Spleen (tissue), 11 donors: ENCODE data around the gene DCAF6. TPM values are rescaled to one million over a fixed set of nuclear protein-coding genes. Genes with fewer than 3 reads are reported as not detected.

Experiments used
- DNase-seq: peaks from one replicate; pipeline ENCODE4 v3.0.0-alpha.2; 2020
- H3K27ac ChIP-seq, 8 donors: fragments of 200-600 bp; sonication (generic) in 7 of 8; 1 replicate in 4 of 8; 2 replicates in 4 of 8; pipeline versions ENCODE4 v1.5.0 to v1.8.0; 2016 to 2021; ENCODE audit warnings: inconsistent platforms in 4 of 8, mild to moderate bottlenecking in 4 of 8, moderate library complexity in 1 of 8
- H3K27me3 ChIP-seq, 7 donors: fragments of 200-600 bp; sonication (generic) in 6 of 7; replicated peaks in 1 of 7; 1 replicate in 4 of 7; 2 replicates in 3 of 7; pipeline versions ENCODE4 v1.5.0 to v1.8.0; 2016 to 2021; ENCODE audit warnings: inconsistent platforms in 3 of 7, mild to moderate bottlenecking in 1 of 7
- H3K36me3 ChIP-seq, 6 donors: fragments of 200-600 bp; sonication (generic) in 5 of 6; 1 replicate in 4 of 6; 2 replicates in 2 of 6; pipeline versions ENCODE4 v1.5.0 to v1.8.0; 2016 to 2021; ENCODE audit warnings: inconsistent platforms in 2 of 6
- H3K4me1 ChIP-seq, 6 donors: fragments of 200-600 bp; sonication (generic) in 5 of 6; 1 replicate in 3 of 6; 2 replicates in 3 of 6; pipeline versions ENCODE4 v1.5.0 to v1.8.0; 2016 to 2021; ENCODE audit warnings: inconsistent platforms in 3 of 6
- H3K4me3 ChIP-seq, 8 donors: fragments of 200-600 bp; sonication (generic) in 7 of 8; 1 replicate in 4 of 8; 2 replicates in 4 of 8; pipeline versions ENCODE4 v1.5.0 to v1.8.0; 2016 to 2021; ENCODE audit warnings: inconsistent platforms in 4 of 8, mild to moderate bottlenecking in 4 of 8, moderate library complexity in 2 of 8
- H3K9me3 ChIP-seq, 8 donors: fragments of 200-600 bp; sonication (generic) in 7 of 8; 1 replicate in 4 of 8; 2 replicates in 4 of 8; pipeline versions ENCODE4 v1.5.0 to v1.8.0; 2016 to 2021; ENCODE audit warnings: inconsistent platforms in 4 of 8
- CTCF ChIP-seq, 11 experiments: fragments of 200-600 bp in 7 of 11; fragments of 450-650 bp in 4 of 11; sonication (generic) in 4 of 11; IDR thresholded peaks in 8 of 11; conservative IDR thresholded peaks in 3 of 11; 1 replicate in 7 of 11; 2 replicates in 4 of 11; pipeline versions ENCODE4 v1.4.0 to v1.8.0; 2016 to 2021; ENCODE audit warnings: antibody characterized with exemption in 11 of 11, inconsistent platforms in 4 of 11, mild to moderate bottlenecking in 1 of 11
- POLR2A ChIP-seq, 3 donors: fragments of 450-650 bp; IDR thresholded peaks; one replicate each; pipeline ENCODE4 v1.5.1; 2017; ENCODE audit warnings: antibody characterized with exemption in 3 of 3, mild to moderate bottlenecking in 1 of 3
- POLR2AphosphoS5 ChIP-seq, 3 donors: sonication (generic); formaldehyde crosslinking; IDR thresholded peaks; one replicate each; pipeline ENCODE4 v1.5.1; 2017; ENCODE audit warnings: antibody characterized with exemption in 3 of 3
- WGBS, 5 donors: extraction: QIAGEN DNeasy Blood & Tissue Kit in 3 of 5; methylation state at CpG; one replicate each; pipeline versions ENCODE4 v1.1.5 to v1.1.7; 2013 to 2018; 5-methylcytosine and 5-hydroxymethylcytosine counted together
- intact Hi-C: fragments of 100-400 bp; cut with DNase I; formaldehyde crosslinking; loops from one replicate; pipeline ENCODE4 v1.15.0; 2023; ENCODE audit warnings: low total_unique reads
- polyA plus RNA-seq, 3 donors: library from polyadenylated mRNA; stranded (reverse); fragments of 200-250 nt; gene quantifications; one replicate each; pipeline ENCODE4 v1.2.1, GENCODE V29; 2013
- total RNA-seq, 7 donors: library from RNA; depleted of rRNA in 3 of 7; stranded (reverse); fragments of >200 nt in 3 of 7; fragmentation: NEBNext Ultra II Directional in 4 of 7; extraction: Animal tissue kit (Norgen Biotek cat#: 25700) in 4 of 7; gene quantifications; one replicate each; pipeline versions ENCODE4 v1.1.0 to v1.2.1, GENCODE V29; 2016 to 2021
- donor health status: healthy with polysubstance abuse.
- donor health status: DM: no; HTN: no; CAD: no; lungs with moderate emphysema.
- donor health status: DM: no; HTN: no; CAD: no.
- donor health status: Bipolar disorder and iron deficiency.
- donor health status: healthy.
- donor health status: DM: no; HTN: no; CAD: no.
- donor health status: DM: yes; HTN: yes; CAD: no.

DCAF6 gene
- total and polyA plus RNA-seq, 10 donors = 19.2 to 76.6 (median 43.6) TPM

GRCh38 chr1:167949785-167950184 is 13.3 kb downstream of the DCAF6 start:
- H3K4me1 ChIP-seq = peaks cover 0 to 35% (median 18%) of the 10 kb centered on the region in 6 donors
- intact Hi-C loops = no loop called here
- peaks cover 0 to 47% (median 24%) of the 10 kb centered on the region in 6 donors for H3K36me3 ChIP-seq
- 91 to 98% (median 95%) methylated on average over 3 of the region's 3 CpGs for WGBS, 5 donors
- TF ChIP-seq POLR2AphosphoS5 (IDR thresholded peaks at IDR 0.05) (no peak), CTCF (IDR thresholded peaks at IDR 0.05 in 8 of 11, conservative IDR thresholded peaks at IDR 0.05 in 3 of 11) (no peak), POLR2A (IDR thresholded peaks at IDR 0.05) (no peak)
- H3K4me3 ChIP-seq = no peak overlapping the region
- no peaks in the 10 kb centered on the region for H3K9me3 ChIP-seq
- H3K27ac ChIP-seq = no peak overlapping the region
- H3K27me3 ChIP-seq = no peaks in the 10 kb centered on the region
- DNase-seq = no peak

- intact Hi-C loops = no loop called here
- H3K9me3 ChIP-seq = no peaks in the 10 kb centered on the region
- no peak overlapping the region for H3K4me3 ChIP-seq
- H3K36me3 ChIP-seq = peaks cover 0 to 55% (median 26%) of the 10 kb centered on the region in 6 donors
- TF ChIP-seq CTCF (IDR thresholded peaks at IDR 0.05 in 8 of 11, conservative IDR thresholded peaks at IDR 0.05 in 3 of 11) (no peak), POLR2AphosphoS5 (IDR thresholded peaks at IDR 0.05) (no peak), POLR2A (IDR thresholded peaks at IDR 0.05) (no peak)
- 27 to 67% (median 33%) methylated on average over 1 of the region's 1 CpG for WGBS, 5 donors
- no peak overlapping the region for H3K27ac ChIP-seq
- no peak for DNase-seq
- H3K27me3 ChIP-seq = no peaks in the 10 kb centered on the region
- H3K4me1 ChIP-seq = peaks cover 0 to 35% (median 18%) of the 10 kb centered on the region in 6 donors
Measured at GRCh38 chr1:167950569-167950968, 14.1 kb downstream of the DCAF6 start.

- no peak for DNase-seq
- TF ChIP-seq POLR2AphosphoS5 (IDR thresholded peaks at IDR 0.05) (no peak), POLR2A (IDR thresholded peaks at IDR 0.05) (no peak), CTCF (IDR thresholded peaks at IDR 0.05 in 8 of 11, conservative IDR thresholded peaks at IDR 0.05 in 3 of 11) (no peak)
- intact Hi-C loops = no loop called here
- H3K9me3 ChIP-seq = no peaks in the 10 kb centered on the region
- 95 to 100% (median 95%) methylated on average over 2 of the region's 2 CpGs for WGBS, 5 donors
- H3K27me3 ChIP-seq = no peaks in the 10 kb centered on the region
- peaks cover 0 to 5% (median 0%) of the 10 kb centered on the region in 6 donors for H3K4me1 ChIP-seq
- no peak overlapping the region for H3K27ac ChIP-seq
- H3K4me3 ChIP-seq = no peak overlapping the region
- peaks cover 0 to 49% (median 26%) of the 10 kb centered on the region in 6 donors for H3K36me3 ChIP-seq
Measured at GRCh38 chr1:167955915-167956314, 19.4 kb downstream of the DCAF6 start.

- Histone ChIP-seq H3K4me3 (no peak overlapping the region), H3K9me3 (no peaks in the 10 kb centered on the region), H3K4me1 (no peaks in the 10 kb centered on the region), H3K27ac (no peak overlapping the region), H3K36me3 (peaks cover 0 to 46% (median 20%) of the 10 kb centered on the region in 6 donors), H3K27me3 (no peaks in the 10 kb centered on the region)
- intact Hi-C loops = no loop called here
- no peak for TF ChIP-seq POLR2A (IDR thresholded peaks at IDR 0.05)
- TF ChIP-seq CTCF (IDR thresholded peaks at IDR 0.05 in 8 of 11, conservative IDR thresholded peaks at IDR 0.05 in 3 of 11) = no peak
- DNase-seq = no peak
Measured at GRCh38 chr1:167957710-167958109, 21.2 kb downstream of the DCAF6 start.
